ENCODE results near the gene SPRR5. TPM values are rescaled to one million over a fixed set of nuclear protein-coding genes. Genes with fewer than 3 reads are reported as not detected.

The SPRR5 gene
- total and polyA plus RNA-seq, 2 experiments from 2014 or later: not detected

GRCh38 chr1:152968248-152968647 is 21.2 kb downstream of the SPRR5 start:
- H4K20me1 ChIP-seq (replicated peaks; ENCODE audit: insufficient read depth): no peaks in the 10 kb centered on the region
- H3K4me1 Mint-ChIP-seq: no peaks in the 10 kb centered on the region
- no peaks in the 10 kb centered on the region for H3K36me3 Mint-ChIP-seq (ENCODE audit: low read depth)
- no peak for TF ChIP-seq EZH2 (IDR thresholded peaks at IDR 0.05; ENCODE audit: low read depth, unreplicated experiment)
- TF ChIP-seq ZNF114 (CRISPR knock-in tag; IDR thresholded peaks at IDR 0.05): no peak
- TF ChIP-seq REST (IDR thresholded peaks at IDR 0.05; ENCODE audit: unreplicated experiment): no peak
- TF ChIP-seq EZH2phosphoT487 (IDR thresholded peaks at IDR 0.05; ENCODE audit: unreplicated experiment): no peak
- TF ChIP-seq CREB1 (CRISPR knock-in tag; IDR thresholded peaks at IDR 0.05; ENCODE audit: low read depth): no peak
- TF ChIP-seq NANOG (IDR thresholded peaks at IDR 0.05; ENCODE audit: borderline replicate concordance): no peak
- TF ChIP-seq ZNF331 (CRISPR knock-in tag; IDR thresholded peaks at IDR 0.05; ENCODE audit: low read depth): no peak
- TF ChIP-seq POLR2AphosphoS5 (IDR thresholded peaks at IDR 0.05; ENCODE audit: low read depth): no peak
- no peak for TF ChIP-seq ZNF462 (CRISPR knock-in tag; IDR thresholded peaks at IDR 0.05)
- TF ChIP-seq ETS1 (IDR thresholded peaks at IDR 0.05): no peak
- TF ChIP-seq CTCF (conservative IDR thresholded peaks at IDR 0.05; ENCODE audit: low read depth in 2 of 2): no peak
- no peak for TF ChIP-seq STAT1 (IDR thresholded peaks at IDR 0.05; ENCODE audit: unreplicated experiment)
- no peak for TF ChIP-seq JUNB (IDR thresholded peaks at IDR 0.05; ENCODE audit: unreplicated experiment)
- H3K4me3 Mint-ChIP-seq: no peak overlapping the region
- no peak for DNase-seq (ENCODE audit: low spot score)
- H3K79me2 ChIP-seq (replicated peaks; ENCODE audit: insufficient read depth): no peaks in the 10 kb centered on the region
- no peak overlapping the region for H3K4me3 ChIP-seq
- ATAC-seq: no peak
- H3K4me1 ChIP-seq (ENCODE audit: insufficient read depth): no peaks in the 10 kb centered on the region
- H3F3A ChIP-seq (replicated peaks; ENCODE audit: low read depth): no peaks in the 10 kb centered on the region
- H3K9me2 ChIP-seq (ENCODE audit: insufficient read depth): peaks cover 13% of the 10 kb centered on the region; the same call in 1 of the 2 replicates
- H3K27ac Mint-ChIP-seq: no peak overlapping the region
- no peak overlapping the region for H3K27ac ChIP-seq (ENCODE audit: low read depth)
- no peaks in the 10 kb centered on the region for H3K36me3 ChIP-seq (ENCODE audit: insufficient read depth)
- H3K4me2 ChIP-seq: no peak overlapping the region
- H3K9me3 Mint-ChIP-seq: no peaks in the 10 kb centered on the region
- peaks cover 2% of the 10 kb centered on the region for H3K27me3 Mint-ChIP-seq (ENCODE audit: insufficient read depth, low read depth, poor library complexity)
- H2AFZ ChIP-seq: no peak overlapping the region
- H3K27me3 ChIP-seq (ENCODE audit: insufficient read depth): no peaks in the 10 kb centered on the region

Measured in GM23338 (cell line).